Mammary epithelial cell (primary cell): ENCODE data around the gene NIPAL3.

Source experiments
- CTCF ChIP-seq, 2 donors: IDR thresholded peaks in 1 of 2; conservative IDR thresholded peaks in 1 of 2; 2 replicates each; pipeline ENCODE4 v1.5.1; 2011 to 2012; ENCODE audit warnings: inconsistent platforms in 2 of 2, low read length in 2 of 2, mild to moderate bottlenecking in 2 of 2, control low read depth in 1 of 2, low read depth in 1 of 2; ENCODE audit not compliant: insufficient read depth in 1 of 2; ENCODE audit errors: extremely low read depth in 1 of 2
- EZH2 ChIP-seq: IDR thresholded peaks from 2 replicates; pipeline ENCODE4 v1.6.1; 2012; ENCODE audit warnings: low read length, inconsistent platforms, borderline replicate concordance

DNA sequence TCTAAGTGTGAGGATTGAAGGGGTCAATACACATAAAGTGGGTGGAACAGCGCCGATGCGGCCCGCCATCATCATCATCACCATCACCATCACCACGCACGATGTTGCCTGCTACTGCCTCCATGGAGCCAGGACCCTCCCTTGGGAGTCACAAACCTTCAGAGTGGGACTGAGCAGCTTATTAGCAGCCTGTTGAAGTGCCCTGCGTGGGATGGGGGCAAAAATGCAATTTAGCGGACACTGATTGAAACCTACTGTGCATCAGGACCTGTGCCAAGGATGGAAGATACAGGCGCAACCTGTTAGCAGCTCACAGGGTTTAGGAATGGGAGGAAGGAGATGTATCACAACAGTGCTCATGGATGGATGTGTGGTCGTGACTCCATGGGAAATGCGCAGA is 28.7 kb upstream of the NIPAL3 start:
- no peak for TF ChIP-seq CTCF (conservative IDR thresholded peaks at IDR 0.05 in 1 of 2, IDR thresholded peaks at IDR 0.05 in 1 of 2; ENCODE audit: extremely low read depth in 1 of 2, insufficient read depth in 1 of 2, low read depth in 1 of 2, low read length in 2 of 2)
- no peak for TF ChIP-seq EZH2
